Measurements from ENCODE around the gene CCNB1.
"Not testable (repeated sequence)": the region's sequence is repeated elsewhere in the genome, so short reads cannot be mapped to it uniquely, and the experiment has no call there.

CCNB1 gene

DNA sequence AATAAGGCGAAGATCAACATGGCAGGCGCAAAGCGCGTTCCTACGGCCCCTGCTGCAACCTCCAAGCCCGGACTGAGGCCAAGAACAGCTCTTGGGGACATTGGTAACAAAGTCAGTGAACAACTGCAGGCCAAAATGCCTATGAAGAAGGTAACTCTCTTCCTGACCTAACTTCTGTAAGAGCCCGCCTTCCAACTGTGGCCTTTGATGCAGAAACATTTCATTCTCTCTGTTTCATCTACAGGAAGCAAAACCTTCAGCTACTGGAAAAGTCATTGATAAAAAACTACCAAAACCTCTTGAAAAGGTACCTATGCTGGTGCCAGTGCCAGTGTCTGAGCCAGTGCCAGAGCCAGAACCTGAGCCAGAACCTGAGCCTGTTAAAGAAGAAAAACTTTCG, 979 bp downstream of the CCNB1 start:
- TF ChIP-seq ZNF560 (tag by site-specific recombination; IDR thresholded peaks at IDR 0.05; ENCODE audit: borderline replicate concordance), result no peak
- no peak for TF ChIP-seq ZNF174 (tag by site-specific recombination; IDR thresholded peaks at IDR 0.05)
- no peak for TF ChIP-seq WT1 (tag by site-specific recombination; IDR thresholded peaks at IDR 0.05)
- TF ChIP-seq ZNF37A (tag by site-specific recombination; IDR thresholded peaks at IDR 0.05), result no peak
- no peak for TF ChIP-seq ZNF169 (tag by site-specific recombination; IDR thresholded peaks at IDR 0.05)
- peaks cover 2% of the 10 kb centered on the region; the same call in 1 of the 2 replicates for H3K4me1 ChIP-seq (ENCODE audit: control insufficient read depth, insufficient read depth, low read length)
- peaks cover 36 to 53% of the 10 kb centered on the region in 2 experiments for H3K36me3 ChIP-seq (ENCODE audit: control insufficient read depth in 2 of 2, insufficient read depth in 1 of 2, low read length in 2 of 2)
- peak overlapping the region; percentile 99 for H3K4me3 ChIP-seq (ENCODE audit: low read depth, low read length)
- POLR2A ChIA-PET, result interaction anchor here (1.5 to 2.1 kb wide), 2 partner anchors 49 to 74 kb away, joined by 3 to 9 read pairs; partner anchors contain the start of gene SLC30A5
- no peaks in the 10 kb centered on the region for H3K9me3 ChIP-seq (ENCODE audit: control insufficient read depth, insufficient read depth, low read depth, low read length)
- H3K27ac ChIP-seq (ENCODE audit: extremely low read depth, low read depth, low read length), result peak overlapping the region; percentile 81; the same call in 1 of the 2 replicates
- CTCF ChIA-PET, result interaction anchor here (0.6 to 0.9 kb wide), 2 partner anchors 75 to 122 kb away, joined by 3 to 4 read pairs; no protein-coding TSS in a partner anchor

GRCh38 chr5:69170495-69170894, 3.5 kb downstream of the CCNB1 start:
- ChIA-PET CTCF (interaction anchor here (0.7 kb wide), 1 partner anchor 39 kb away, joined by 3 read pairs; no protein-coding TSS in a partner anchor), POLR2A (no interaction called here)
- Histone ChIP-seq H3K9me3 (ENCODE audit: control insufficient read depth, insufficient read depth, low read depth, low read length) (no peaks in the 10 kb centered on the region), H3K27ac (ENCODE audit: extremely low read depth, low read depth, low read length) (no peak overlapping the region), H3K4me3 (ENCODE audit: low read depth, low read length) (no peak overlapping the region), H3K4me1 (ENCODE audit: control insufficient read depth, insufficient read depth, low read length) (peaks cover 2% of the 10 kb centered on the region; the same call in 1 of the 2 replicates), H3K36me3 (ENCODE audit: control insufficient read depth in 2 of 2, insufficient read depth in 1 of 2, low read length in 2 of 2) (peaks cover 62 to 78% of the 10 kb centered on the region in 2 experiments)
- no peak for TF ChIP-seq ZNF510 (tag by site-specific recombination; IDR thresholded peaks at IDR 0.05; ENCODE audit: insufficient replicate concordance)

- H3K27ac ChIP-seq (ENCODE audit: extremely low read depth, low read depth, low read length), result no peak overlapping the region
- ChIA-PET POLR2A (no interaction called here), CTCF (no interaction called here)
- no peak overlapping the region for H3K4me3 ChIP-seq (ENCODE audit: low read depth, low read length)
- TF ChIP-seq ZNF211 (tag by site-specific recombination; IDR thresholded peaks at IDR 0.05; ENCODE audit: low read depth), result no peak
- no peak for TF ChIP-seq ZNF571 (tag by site-specific recombination; IDR thresholded peaks at IDR 0.05)
- no peak for TF ChIP-seq ZNF23 (tag by site-specific recombination; IDR thresholded peaks at IDR 0.05; ENCODE audit: borderline replicate concordance)
- no peak for TF ChIP-seq ZNF660 (tag by site-specific recombination; IDR thresholded peaks at IDR 0.05)
- no peak for TF ChIP-seq ZNF548 (tag by site-specific recombination; IDR thresholded peaks at IDR 0.05)
- no peak for TF ChIP-seq ZNF561 (tag by site-specific recombination; IDR thresholded peaks at IDR 0.05; ENCODE audit: borderline replicate concordance)
- no peak for TF ChIP-seq ZNF132 (tag by site-specific recombination; IDR thresholded peaks at IDR 0.05; ENCODE audit: borderline replicate concordance)
- TF ChIP-seq ZNF133 (tag by site-specific recombination; IDR thresholded peaks at IDR 0.05), result no peak
- no peak for TF ChIP-seq GLI2 (tag by site-specific recombination; IDR thresholded peaks at IDR 0.05; ENCODE audit: borderline replicate concordance, low read depth)
- TF ChIP-seq BCL6B (tag by site-specific recombination; IDR thresholded peaks at IDR 0.05), result no peak
- no peak for TF ChIP-seq KLF10 (tag by site-specific recombination; IDR thresholded peaks at IDR 0.05)
- TF ChIP-seq ZNF366 (tag by site-specific recombination; conservative IDR thresholded peaks at IDR 0.05), result no peak
- no peak for TF ChIP-seq PRDM1 (tag by site-specific recombination; IDR thresholded peaks at IDR 0.05)
- TF ChIP-seq ZNF843 (tag by site-specific recombination; IDR thresholded peaks at IDR 0.05), result no peak
- no peak for TF ChIP-seq ZBTB17 (tag by site-specific recombination; IDR thresholded peaks at IDR 0.05)
- TF ChIP-seq, protein P1, sequence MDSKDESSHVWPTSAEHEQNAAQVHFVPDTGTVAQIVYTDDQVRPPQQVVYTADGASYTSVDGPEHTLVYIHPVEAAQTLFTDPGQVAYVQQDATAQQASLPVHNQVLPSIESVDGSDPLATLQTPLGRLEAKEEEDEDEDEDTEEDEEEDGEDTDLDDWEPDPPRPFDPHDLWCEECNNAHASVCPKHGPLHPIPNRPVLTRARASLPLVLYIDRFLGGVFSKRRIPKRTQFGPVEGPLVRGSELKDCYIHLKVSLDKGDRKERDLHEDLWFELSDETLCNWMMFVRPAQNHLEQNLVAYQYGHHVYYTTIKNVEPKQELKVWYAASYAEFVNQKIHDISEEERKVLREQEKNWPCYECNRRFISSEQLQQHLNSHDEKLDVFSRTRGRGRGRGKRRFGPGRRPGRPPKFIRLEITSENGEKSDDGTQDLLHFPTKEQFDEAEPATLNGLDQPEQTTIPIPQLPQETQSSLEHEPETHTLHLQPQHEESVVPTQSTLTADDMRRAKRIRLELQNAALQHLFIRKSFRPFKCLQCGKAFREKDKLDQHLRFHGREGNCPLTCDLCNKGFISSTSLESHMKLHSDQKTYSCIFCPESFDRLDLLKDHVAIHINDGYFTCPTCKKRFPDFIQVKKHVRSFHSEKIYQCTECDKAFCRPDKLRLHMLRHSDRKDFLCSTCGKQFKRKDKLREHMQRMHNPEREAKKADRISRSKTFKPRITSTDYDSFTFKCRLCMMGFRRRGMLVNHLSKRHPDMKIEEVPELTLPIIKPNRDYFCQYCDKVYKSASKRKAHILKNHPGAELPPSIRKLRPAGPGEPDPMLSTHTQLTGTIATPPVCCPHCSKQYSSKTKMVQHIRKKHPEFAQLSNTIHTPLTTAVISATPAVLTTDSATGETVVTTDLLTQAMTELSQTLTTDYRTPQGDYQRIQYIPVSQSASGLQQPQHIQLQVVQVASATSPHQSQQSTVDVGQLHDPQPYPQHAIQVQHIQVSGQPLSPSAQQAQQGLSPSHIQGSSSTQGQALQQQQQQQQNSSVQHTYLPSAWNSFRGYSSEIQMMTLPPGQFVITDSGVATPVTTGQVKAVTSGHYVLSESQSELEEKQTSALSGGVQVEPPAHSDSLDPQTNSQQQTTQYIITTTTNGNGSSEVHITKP (tag by site-specific recombination; IDR thresholded peaks at IDR 0.05), result no peak
- no peak for TF ChIP-seq ZNF580 (tag by site-specific recombination; IDR thresholded peaks at IDR 0.05)
- no peak for TF ChIP-seq YY2 (tag by site-specific recombination; IDR thresholded peaks at IDR 0.05)
- no peak for TF ChIP-seq ZNF654 (tag by site-specific recombination; IDR thresholded peaks at IDR 0.05; ENCODE audit: low read depth)
- H3K4me1 ChIP-seq (ENCODE audit: control insufficient read depth, insufficient read depth, low read length), result peaks cover 2% of the 10 kb centered on the region; the same call in 1 of the 2 replicates
- peaks cover 67 to 82% of the 10 kb centered on the region in 2 experiments for H3K36me3 ChIP-seq (ENCODE audit: control insufficient read depth in 2 of 2, insufficient read depth in 1 of 2, low read length in 2 of 2)
- H3K9me3 ChIP-seq (ENCODE audit: control insufficient read depth, insufficient read depth, low read depth, low read length), result no peaks in the 10 kb centered on the region
Measured at GRCh38 chr5:69170969-69171368, 4.0 kb downstream of the CCNB1 start.

DNA sequence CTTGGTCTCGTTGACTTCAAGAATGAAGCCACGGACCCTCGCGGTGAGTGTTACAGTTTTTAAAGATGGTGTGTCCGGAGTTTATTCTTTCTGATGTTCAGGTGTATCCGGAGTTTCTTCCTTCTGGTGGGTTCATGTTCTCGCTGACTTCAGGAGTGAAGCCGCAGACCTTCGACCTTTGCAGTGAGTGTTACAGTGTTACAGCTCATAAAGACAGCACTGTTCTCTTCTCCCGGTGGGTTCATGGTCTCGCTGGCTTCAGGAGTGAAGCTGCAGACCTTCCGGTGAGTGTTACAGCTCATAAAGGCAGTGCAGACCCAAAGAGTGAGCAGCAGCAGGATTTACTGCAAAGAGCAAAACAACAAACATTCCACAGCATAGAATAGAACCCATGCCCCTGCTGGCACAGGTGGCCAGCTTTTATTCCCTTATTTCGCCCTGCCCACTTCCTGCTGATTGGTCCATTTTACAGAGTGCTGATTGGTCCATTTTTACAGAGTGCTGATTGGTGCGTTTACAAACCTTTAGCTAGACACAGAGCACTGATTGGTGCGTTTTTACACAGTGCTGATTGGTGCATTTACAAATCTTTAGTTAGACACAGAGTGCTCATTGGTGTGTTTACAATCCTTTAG, 14.8 kb downstream of the CCNB1 start:
- H3K9me3 ChIP-seq (ENCODE audit: control insufficient read depth, insufficient read depth, low read depth, low read length); H3K4me3 ChIP-seq (ENCODE audit: low read depth, low read length); CTCF ChIA-PET; H3K27ac ChIP-seq (ENCODE audit: extremely low read depth, low read depth, low read length); H3K4me1 ChIP-seq (ENCODE audit: control insufficient read depth, insufficient read depth, low read length): not testable (repeated sequence)
- POLR2A ChIA-PET, result interaction anchor here (1.3 to 1.8 kb wide), 2 partner anchors 9 to 15 kb away, joined by 3 to 6 read pairs; partner anchors contain the start of gene CCNB1
- peaks cover 5 to 16% of the 10 kb centered on the region in 2 experiments for H3K36me3 ChIP-seq (ENCODE audit: control insufficient read depth in 2 of 2, insufficient read depth in 1 of 2, low read length in 2 of 2)

All from HEK293 (cell line).